HepG2 (cell line): ENCODE data around the gene OR51T1. TPM values are rescaled to one million over a fixed set of nuclear protein-coding genes. Genes with fewer than 3 reads are reported as not detected.

Experiments
- ATAC-seq: fragments of 200-7000 bp; cut with Tn5 transposase; 3 replicates; pipeline ENCODE4 v1.9.1; 2020; ENCODE audit warnings: mild to moderate bottlenecking, moderate library complexity
- BruUV-seq: library from RNA; stranded (reverse); fragments of 400-500 nt; replicated peaks from 2 replicates; lab custom pipeline; 2021; lab: Mats Ljungman, UMichigan
- CTCF ChIA-PET: fragments of 300-600 bp; formaldehyde crosslinking; extraction: SDS; loops from one replicate; lab custom pipeline; 2021; ENCODE audit warnings: low total read pairs, inconsistent platforms, low intra/inter-chr PET ratio; lab: Yijun Ruan, JAX
- POLR2A ChIA-PET: fragments of 350-600 bp; sonication (Branson Sonifier 250); formaldehyde crosslinking; loops from one replicate; lab custom pipeline; 2020; ENCODE audit warnings: antibody characterized with exemption, inconsistent platforms; lab: Yijun Ruan, JAX
- DNase-seq: peaks from one replicate; pipeline ENCODE4 v3.0.0-alpha.2; 2015; ENCODE audit warnings: low spot score
- FAIRE-seq: peaks from 3 replicates; lab custom pipeline; 2011; peaks lifted over from hg19 to GRCh38; lab: Jason Lieb, UNC
- H2AFZ ChIP-seq: one replicate; pipeline ENCODE4 v1.6.1; 2011; ENCODE audit warnings: low read length, inconsistent platforms
- H3K27ac ChIP-seq: fragments of 300-600 bp; 3 replicates; pipeline ENCODE4 v1.8.0; 2011; ENCODE audit warnings: mixed run types, mild to moderate bottlenecking, mixed read lengths, low read length, inconsistent platforms; ENCODE audit not compliant: insufficient read depth; ENCODE audit errors: extremely low read length
- H3K27me3 ChIP-seq, 2 experiments: fragments of 200-600 bp in 1 of 2; 2 replicates in 1 of 2; 3 replicates in 1 of 2; pipeline versions ENCODE4 v1.6.0 to v1.8.0; 2011; ENCODE audit warnings: low read length in 2 of 2, mild to moderate bottlenecking in 2 of 2, moderate library complexity in 2 of 2, inconsistent platforms in 1 of 2; ENCODE audit not compliant: insufficient read depth in 2 of 2, control insufficient read depth in 1 of 2
- H3K36me3 ChIP-seq, 2 experiments: fragments of 200-600 bp in 1 of 2; replicated peaks in 1 of 2; 2 replicates in 1 of 2; 3 replicates in 1 of 2; pipeline versions ENCODE4 v1.5.1 to v1.8.0; 2011; ENCODE audit warnings: low read length in 2 of 2, inconsistent platforms in 1 of 2; ENCODE audit not compliant: insufficient read depth in 2 of 2, control insufficient read depth in 1 of 2
- H3K4me1 ChIP-seq: 2 replicates; pipeline ENCODE4 v1.5.1; 2012; ENCODE audit warnings: low read length, inconsistent platforms; ENCODE audit not compliant: insufficient read depth
- H3K4me2 ChIP-seq: 2 replicates; pipeline ENCODE4 v1.6.0; 2011; ENCODE audit warnings: low read depth, low read length, inconsistent platforms
- H3K4me3 ChIP-seq, 3 experiments: fragments of 200-600 bp in 1 of 3; sonication (generic), shearing (Covaris generic) in 1 of 3; replicated peaks in 1 of 3; 2 replicates each; pipeline ENCODE4 v1.5.1; 2011 to 2016; ENCODE audit warnings: low read length in 3 of 3, inconsistent platforms in 2 of 3, low read depth in 2 of 3, mild to moderate bottlenecking in 2 of 3, control low read depth in 1 of 3, mixed read lengths in 1 of 3; ENCODE audit not compliant: insufficient read depth in 1 of 3
- H3K79me2 ChIP-seq: one replicate; pipeline ENCODE4 v1.6.1; 2011; ENCODE audit warnings: low read length, inconsistent platforms; ENCODE audit not compliant: insufficient read depth
- H3K9ac ChIP-seq: 2 replicates; pipeline ENCODE4 v1.6.0; 2011; ENCODE audit warnings: mild to moderate bottlenecking, low read depth, low read length, inconsistent platforms; ENCODE audit not compliant: insufficient read depth
- H3K9me3 ChIP-seq: 2 replicates; pipeline ENCODE4 v1.5.1; 2012; ENCODE audit warnings: mild to moderate bottlenecking, low read length
- H4K20me1 ChIP-seq: 2 replicates; pipeline ENCODE4 v1.6.0; 2011; ENCODE audit warnings: inconsistent platforms, mild to moderate bottlenecking, low read length, moderate library complexity; ENCODE audit not compliant: insufficient read depth
- AHR ChIP-seq: IDR thresholded peaks from 2 replicates; pipeline ENCODE4 v1.6.1; 2018; ENCODE audit warnings: missing genetic modification reagents, missing compliant biosample characterization
- ELF1 ChIP-seq: sonication (generic); formaldehyde crosslinking; IDR thresholded peaks from 2 replicates; pipeline ENCODE4 v1.4.0; 2020; ENCODE audit warnings: missing genetic modification reagents
- FOXP1 ChIP-seq, 2 experiments: fragments of 450-650 bp in 1 of 2; IDR thresholded peaks; 2 replicates each; pipeline ENCODE4 v1.6.1; 2017 to 2018; ENCODE audit warnings: antibody characterized with exemption in 1 of 2
- ISL2 ChIP-seq: sonication (generic); formaldehyde crosslinking; IDR thresholded peaks from 2 replicates; pipeline ENCODE4 v1.5.0; 2020; ENCODE audit warnings: missing genetic modification reagents
- KDM2A ChIP-seq: sonication (generic); formaldehyde crosslinking; IDR thresholded peaks from 2 replicates; pipeline ENCODE4 v1.4.0; 2020; ENCODE audit warnings: low read depth, missing genetic modification reagents, borderline replicate concordance
- KDM5A ChIP-seq: fragments of 200-600 bp; sonication (generic); IDR thresholded peaks from 2 replicates; pipeline ENCODE4 v1.7.0; 2018; ENCODE audit warnings: antibody characterized with exemption, mild to moderate bottlenecking, low read length, borderline replicate concordance
- MLX ChIP-seq: IDR thresholded peaks from 2 replicates; pipeline ENCODE4 v1.6.1; 2016
- RCOR2 ChIP-seq: IDR thresholded peaks from 2 replicates; pipeline ENCODE4 v1.6.1; 2016; ENCODE audit warnings: missing biosample characterization, missing genetic modification reagents
- REST ChIP-seq, 2 experiments: IDR thresholded peaks; 2 replicates each; pipeline ENCODE4 v1.6.1; 2011 to 2012; ENCODE audit warnings: low read length in 2 of 2, borderline replicate concordance in 1 of 2, low read depth in 1 of 2, mild to moderate bottlenecking in 1 of 2, moderate library complexity in 1 of 2
- SNAI1 ChIP-seq: sonication (generic); formaldehyde crosslinking; IDR thresholded peaks from 2 replicates; pipeline ENCODE4 v1.5.0; 2020; ENCODE audit warnings: mild to moderate bottlenecking, missing genetic modification reagents, borderline replicate concordance
- ZBTB46 ChIP-seq: sonication (generic); formaldehyde crosslinking; IDR thresholded peaks from 2 replicates; pipeline ENCODE4 v1.4.0; 2020; ENCODE audit warnings: mild to moderate bottlenecking, missing genetic modification reagents, borderline replicate concordance
- ZIK1 ChIP-seq: sonication (generic); formaldehyde crosslinking; IDR thresholded peaks from 2 replicates; pipeline ENCODE4 v1.5.0; 2020; ENCODE audit warnings: mild to moderate bottlenecking, low read depth, missing genetic modification reagents, borderline replicate concordance
- ZNF33A ChIP-seq: sonication (generic); formaldehyde crosslinking; IDR thresholded peaks from 2 replicates; pipeline ENCODE4 v1.5.1; 2020; ENCODE audit warnings: missing genetic modification reagents, mild to moderate bottlenecking, moderate library complexity, borderline replicate concordance
- ZNF430 ChIP-seq: sonication (generic); formaldehyde crosslinking; IDR thresholded peaks from 2 replicates; pipeline ENCODE4 v1.9.0; 2021; ENCODE audit warnings: mild to moderate bottlenecking, missing genetic modification reagents
- ZNF563 ChIP-seq: sonication (generic); formaldehyde crosslinking; IDR thresholded peaks from 2 replicates; pipeline ENCODE4 v1.8.0; 2022; ENCODE audit warnings: mild to moderate bottlenecking, moderate library complexity, missing genetic modification reagents
- ZNF724P ChIP-seq: sonication (generic); formaldehyde crosslinking; IDR thresholded peaks from 2 replicates; pipeline ENCODE4 v1.8.0; 2022; ENCODE audit warnings: missing genetic modification reagents, borderline replicate concordance
- WGBS: methylation state at CpG from one replicate; pipeline ENCODE4 v1.1.6; 2017; ENCODE audit warnings: low lambda C conversion rate; 5-methylcytosine and 5-hydroxymethylcytosine counted together
- in situ Hi-C: cut with HindIII; loops from 2 replicates; pipeline ENCODE4 v1.10.0; 2017; ENCODE audit warnings: low pct_unique_long_range_greater_than_20kb; ENCODE audit not compliant: extremely low pct_ligation_motif_present
- intact Hi-C: fragments of 100-400 bp; cut with micrococcal nuclease; formaldehyde crosslinking; loops from one replicate; pipeline ENCODE4 v1.10.0; 2022; ENCODE audit not compliant: unreplicated experiment
- polyA plus RNA-seq, 8 experiments: library from polyadenylated mRNA; depleted of rRNA in 3 of 8; stranded (reverse) in 7 of 8; unstranded in 1 of 8; fragments of >200 nt; fragmentation: Illumina TruSeq in 4 of 8; extraction: Trizol in 4 of 8; gene quantifications; 2 replicates each; pipeline versions ENCODE4 v1.2.1 to v1.2.3, GENCODE V29; 2011 to 2016; ENCODE audit warnings: low read depth in 4 of 8, missing spikeins in 1 of 8, mixed read lengths in 1 of 8; ENCODE audit not compliant: insufficient read depth in 1 of 8
- total RNA-seq, 5 experiments: library from RNA; depleted of rRNA; stranded (reverse); fragments of >200 nt; fragmentation: Illumina TruSeq; extraction: Trizol; gene quantifications; 2 replicates each; pipeline ENCODE4 v1.2.3, GENCODE V29; 2016; ENCODE audit warnings: low read depth in 1 of 5

Gene OR51T1
- total and polyA plus RNA-seq, 2 of the 13 experiments (the other 11 are each of a cell fraction or from before 2014, with no cell fraction given): not detected

- BruUV-seq: no TSS peak
- Histone ChIP-seq H3K9me3 (no peaks in the 10 kb centered on the region), H3K4me1 (no peaks in the 10 kb centered on the region), H3K27ac (no peak overlapping the region), H3K4me3 (no peak overlapping the region), H3K4me2 (no peak overlapping the region), H2AFZ (no peak overlapping the region), H3K79me2 (no peaks in the 10 kb centered on the region), H3K36me3 (no peaks in the 10 kb centered on the region), H3K27me3 (no peaks in the 10 kb centered on the region), H3K9ac (no peak overlapping the region), H4K20me1 (no peaks in the 10 kb centered on the region)
- intact Hi-C loops: no loop called here
- FAIRE-seq: no peak
- TF ChIP-seq KDM5A (no peak), FOXP1 (IDR thresholded peaks at IDR 0.05) (no peak), FOXP1 (CRISPR knock-in tag; IDR thresholded peaks at IDR 0.05) (no peak), ZBTB46 (CRISPR knock-in tag) (no peak), ZIK1 (CRISPR knock-in tag) (no peak), ZNF430 (CRISPR knock-in tag) (no peak), SNAI1 (CRISPR knock-in tag) (no peak), ISL2 (CRISPR knock-in tag) (no peak), KDM2A (no peak), REST (IDR thresholded peaks at IDR 0.05; ENCODE audit: borderline replicate concordance in 1 of 2, low read depth in 1 of 2, low read length in 2 of 2) (no peak), AHR (CRISPR knock-in tag) (no peak), ZNF724P (CRISPR knock-in tag) (no peak), ZNF33A (CRISPR knock-in tag) (no peak), ELF1 (CRISPR knock-in tag) (no peak), MLX (CRISPR knock-in tag) (no peak), RCOR2 (CRISPR knock-in tag) (no peak), ZNF563 (CRISPR knock-in tag) (no peak)
- DNase-seq: no peak
- ChIA-PET CTCF (no interaction called here), POLR2A (no interaction called here)
- ATAC-seq: no peak
- WGBS: 0% methylated on average over 1 of the region's 1 CpG
- in situ Hi-C loops: no loop called here
Observed at GRCh38 chr11:4887591-4887990, 5.9 kb downstream of the OR51T1 start.
